HCT116 (cell line): ENCODE results near the gene RBPMS2. TPM values are rescaled to one million over a fixed set of nuclear protein-coding genes. Genes with fewer than 3 reads are reported as not detected.

ENCODE experiments used
- ATAC-seq: fragments of 200-7000 bp; cut with Tn5 transposase; 2 replicates; pipeline ENCODE4 v1.9.1; 2020; ENCODE audit warnings: mild to moderate bottlenecking, moderate library complexity
- BruUV-seq: library from RNA; stranded (reverse); fragments of 400-500 nt; replicated peaks from 2 replicates; lab custom pipeline; 2021; lab: Mats Ljungman, UMichigan
- CTCF ChIA-PET: fragments of 300-600 bp; sonication (Branson Sonifier 250); formaldehyde crosslinking; loops from one replicate; lab custom pipeline; 2021; ENCODE audit warnings: antibody characterized with exemption; lab: Charles Lee
- POLR2A ChIA-PET: fragments of 300-600, 350-600 bp; sonication (Branson Sonifier 250); formaldehyde crosslinking; loops from one replicate; lab custom pipeline; 2021; ENCODE audit warnings: antibody characterized with exemption; lab: Charles Lee
- RAD21 ChIA-PET, 2 experiments: fragments of 300-600 bp; sonication (Branson Sonifier 250); formaldehyde crosslinking; loops; one replicate each; lab custom pipeline; 2023; ENCODE audit warnings: low total read pairs in 2 of 2; ENCODE audit not compliant: uncharacterized antibody in 2 of 2, unreplicated experiment in 2 of 2, low non-redundant PET in 1 of 2; lab: Charles Lee
- DNase-seq: peaks from one replicate; pipeline ENCODE4 v3.0.0-alpha.2; 2010; ENCODE audit warnings: low read depth, low spot score
- H2AFZ ChIP-seq: fragments of 200-600 bp; shearing (Covaris generic), sonication (generic); 2 replicates; pipeline ENCODE4 v1.6.1; 2017; ENCODE audit warnings: low read depth, mixed run types, mixed read lengths, antibody characterized with exemption, low read length; ENCODE audit not compliant: poor library complexity, severe bottlenecking
- H3K27ac ChIP-seq: 2 replicates; pipeline ENCODE4 v1.5.1; 2012; ENCODE audit warnings: low read depth, low read length
- H3K27me3 ChIP-seq: fragments of 200-600 bp; sonication (generic); 2 replicates; pipeline ENCODE4 v1.6.1; 2016; ENCODE audit warnings: mixed run types, low read length, mixed read lengths; ENCODE audit not compliant: insufficient read depth
- H3K36me3 ChIP-seq, 2 experiments: fragments of 200-500 bp in 1 of 2; fragments of 200-600 bp in 1 of 2; sonication (Bioruptor generic) in 1 of 2; sonication (generic) in 1 of 2; 2 replicates each; pipeline versions ENCODE4 v1.5.1 to v1.6.1; 2014 to 2016; ENCODE audit warnings: low read length in 2 of 2, inconsistent platforms in 1 of 2, mixed read lengths in 1 of 2, mixed run types in 1 of 2; ENCODE audit not compliant: insufficient read depth in 2 of 2, control insufficient read depth in 1 of 2
- H3K4me1 ChIP-seq, 2 experiments: fragments of 200-600 bp in 1 of 2; sonication (generic) in 1 of 2; 2 replicates each; pipeline versions ENCODE4 v1.5.1 to v1.6.1; 2012 to 2017; ENCODE audit warnings: low read length in 2 of 2, inconsistent platforms in 1 of 2, mild to moderate bottlenecking in 1 of 2, mixed read lengths in 1 of 2, mixed run types in 1 of 2, moderate library complexity in 1 of 2; ENCODE audit not compliant: insufficient read depth in 2 of 2, control insufficient read depth in 1 of 2
- H3K4me2 ChIP-seq: fragments of 200-600 bp; sonication (generic); 2 replicates; pipeline ENCODE4 v1.6.1; 2017; ENCODE audit warnings: mixed run types, low read length, mixed read lengths
- H3K4me3 ChIP-seq, 2 experiments: fragments of 200-600 bp in 1 of 2; sonication (generic) in 1 of 2; replicated peaks in 1 of 2; 2 replicates each; pipeline ENCODE4 v1.5.1; 2011 to 2016; ENCODE audit warnings: low read length in 2 of 2, control low read depth in 1 of 2, low read depth in 1 of 2, mild to moderate bottlenecking in 1 of 2, mixed read lengths in 1 of 2, mixed run types in 1 of 2
- H3K79me2 ChIP-seq: fragments of 200-600 bp; sonication (generic); 2 replicates; pipeline ENCODE4 v1.6.1; 2017; ENCODE audit warnings: mild to moderate bottlenecking, mixed run types, low read length, moderate library complexity, mixed read lengths; ENCODE audit not compliant: insufficient read depth
- H3K9ac ChIP-seq: fragments of 200-600 bp; sonication (generic); 2 replicates; pipeline ENCODE4 v1.6.1; 2016; ENCODE audit warnings: low read length, mixed read lengths
- H3K9me2 ChIP-seq: fragments of 200-600 bp; sonication (generic), shearing (Covaris generic); 2 replicates; pipeline ENCODE4 v1.6.1; 2017; ENCODE audit warnings: mixed run types, mild to moderate bottlenecking, moderate library complexity; ENCODE audit not compliant: insufficient read depth
- H3K9me3 ChIP-seq, 2 experiments: fragments of 200-500 bp in 1 of 2; fragments of 200-600 bp in 1 of 2; sonication (Bioruptor generic) in 1 of 2; sonication (generic) in 1 of 2; 2 replicates each; pipeline ENCODE4 v1.6.1; 2014 to 2017; ENCODE audit warnings: low read length in 2 of 2, mixed read lengths in 2 of 2, inconsistent platforms in 1 of 2, low read depth in 1 of 2, mild to moderate bottlenecking in 1 of 2, mixed run types in 1 of 2, moderate library complexity in 1 of 2; ENCODE audit not compliant: control insufficient read depth in 1 of 2, insufficient read depth in 1 of 2
- H4K20me1 ChIP-seq: fragments of 200-600 bp; sonication (generic), shearing (Covaris generic); 2 replicates; pipeline ENCODE4 v1.6.1; 2017; ENCODE audit warnings: mixed run types, mild to moderate bottlenecking, moderate library complexity; ENCODE audit not compliant: insufficient read depth
- ATF3 ChIP-seq: IDR thresholded peaks from 2 replicates; pipeline ENCODE4 v1.6.1; 2012
- CBX3 ChIP-seq: IDR thresholded peaks from 2 replicates; pipeline ENCODE4 v1.6.1; 2012; ENCODE audit warnings: low read depth
- CEBPB ChIP-seq: IDR thresholded peaks from 2 replicates; pipeline ENCODE4 v1.6.1; 2012; ENCODE audit warnings: low read depth
- CTCF ChIP-seq, 3 experiments: fragments of 200-600 bp in 1 of 3; sonication (generic) in 1 of 3; IDR thresholded peaks in 2 of 3; conservative IDR thresholded peaks in 1 of 3; 2 replicates each; pipeline ENCODE4 v1.5.1; 2012 to 2017; ENCODE audit warnings: low read depth in 2 of 3, low read length in 2 of 3, antibody characterized with exemption in 1 of 3, borderline replicate concordance in 1 of 3, control low read depth in 1 of 3, mild to moderate bottlenecking in 1 of 3, mixed read lengths in 1 of 3, mixed run types in 1 of 3, moderate library complexity in 1 of 3; ENCODE audit not compliant: insufficient read depth in 1 of 3
- EGR1 ChIP-seq: IDR thresholded peaks from 2 replicates; pipeline ENCODE4 v1.6.1; 2012; ENCODE audit warnings: low read depth
- ELF1 ChIP-seq: IDR thresholded peaks from 2 replicates; pipeline ENCODE4 v1.6.1; 2012; ENCODE audit warnings: low read depth, borderline replicate concordance
- EZH2phosphoT487 ChIP-seq: fragments of 200-600 bp; IDR thresholded peaks from 2 replicates; pipeline ENCODE4 v1.6.1; 2018; ENCODE audit warnings: antibody characterized with exemption, borderline replicate concordance
- FOSL1 ChIP-seq: IDR thresholded peaks from 2 replicates; pipeline ENCODE4 v1.6.1; 2012; ENCODE audit warnings: low read depth
- JUND ChIP-seq: IDR thresholded peaks from 2 replicates; pipeline ENCODE4 v1.6.1; 2012
- POLR2A ChIP-seq: IDR thresholded peaks from 2 replicates; pipeline ENCODE4 v1.7.0; 2011; ENCODE audit warnings: borderline replicate concordance; ENCODE audit not compliant: insufficient read depth, insufficient read length; ENCODE audit errors: extremely low read depth
- RAD21 ChIP-seq: IDR thresholded peaks from 2 replicates; pipeline ENCODE4 v1.6.1; 2012; ENCODE audit warnings: low read depth, mild to moderate bottlenecking
- SIN3A ChIP-seq: IDR thresholded peaks from 2 replicates; pipeline ENCODE4 v1.6.1; 2012; ENCODE audit warnings: low read depth
- SP1 ChIP-seq: IDR thresholded peaks from 2 replicates; pipeline ENCODE4 v1.6.1; 2012; ENCODE audit warnings: low read depth
- SRF ChIP-seq: IDR thresholded peaks from 2 replicates; pipeline ENCODE4 v1.6.1; 2012; ENCODE audit warnings: low read depth
- TCF7L2 ChIP-seq: IDR thresholded peaks from 2 replicates; pipeline ENCODE4 v1.7.0; 2011; ENCODE audit warnings: borderline replicate concordance, inconsistent platforms; ENCODE audit not compliant: insufficient read depth, insufficient read length; ENCODE audit errors: extremely low read depth
- YY1 ChIP-seq: IDR thresholded peaks from 2 replicates; pipeline ENCODE4 v1.6.1; 2011; ENCODE audit warnings: low read length, low read depth, moderate library complexity, mild to moderate bottlenecking; ENCODE audit not compliant: insufficient replicate concordance; ENCODE audit errors: extremely low read depth
- ZBTB33 ChIP-seq: IDR thresholded peaks from 2 replicates; pipeline ENCODE4 v1.6.1; 2011; ENCODE audit warnings: mild to moderate bottlenecking, low read length, moderate library complexity; ENCODE audit not compliant: insufficient replicate concordance; ENCODE audit errors: extremely low read depth
- ZFX ChIP-seq: fragments of 450-650 bp; IDR thresholded peaks from 2 replicates; pipeline ENCODE4 v1.6.1; 2017
- ZNF274 ChIP-seq: fragments of 200-500 bp; sonication (Bioruptor generic); IDR thresholded peaks from 2 replicates; pipeline ENCODE4 v1.6.1; 2014; ENCODE audit warnings: mild to moderate bottlenecking, low read depth, low read length, inconsistent platforms
- intact Hi-C: fragments of 100-400 bp; cut with micrococcal nuclease; formaldehyde crosslinking; loops from 2 replicates; pipeline ENCODE4 v1.10.0; 2022
- total RNA-seq: library from RNA; stranded (reverse); gene quantifications from one replicate; pipeline ENCODE4 v1.2.1, GENCODE V29; 2021; ENCODE audit not compliant: unreplicated experiment

The RBPMS2 gene
- total RNA-seq, 1 experiment from 2014 or later: 11.6 TPM

GRCh38 chr15:64773606-64774005, 1.8 kb downstream of the RBPMS2 start:
- no peak for ATAC-seq
- H3K9me2 ChIP-seq: no peaks in the 10 kb centered on the region
- H3K79me2 ChIP-seq: no peaks in the 10 kb centered on the region
- intact Hi-C loops: no loop called here
- H3K4me3 ChIP-seq: peak overlapping the region in 1 of 2 experiments; percentile 66; a peak in 1 of 4 replicates
- H4K20me1 ChIP-seq: no peaks in the 10 kb centered on the region
- DNase-seq: no peak
- H3K9me3 ChIP-seq: no peaks in the 10 kb centered on the region
- H3K27ac ChIP-seq: no peak overlapping the region
- ChIA-PET RAD21 (no interaction called here), CTCF (no interaction called here), POLR2A (no interaction called here)
- H3K36me3 ChIP-seq: no peaks in the 10 kb centered on the region
- no TSS peak for BruUV-seq
- no peak overlapping the region for H3K9ac ChIP-seq
- H2AFZ ChIP-seq: no peak overlapping the region
- H3K4me2 ChIP-seq: peak overlapping the region; percentile 88
- H3K4me1 ChIP-seq: peaks cover 2 to 34% of the 10 kb centered on the region in 2 experiments; a peak in 3 of 4 replicates
- no peak for TF ChIP-seq ATF3
- TF ChIP-seq JUND: no peak
- TF ChIP-seq CEBPB: no peak
- TF ChIP-seq FOSL1: no peak
- no peak for TF ChIP-seq SRF
- no peak for TF ChIP-seq ZBTB33
- TF ChIP-seq ZFX: no peak
- no peak for TF ChIP-seq CBX3
- TF ChIP-seq YY1: no peak
- TF ChIP-seq CTCF (IDR thresholded peaks at IDR 0.05 in 2 of 3, conservative IDR thresholded peaks at IDR 0.05 in 1 of 3; ENCODE audit: borderline replicate concordance in 1 of 3, insufficient read depth in 1 of 3, low read depth in 2 of 3, low read length in 2 of 3): no peak
- no peak for TF ChIP-seq ELF1
- TF ChIP-seq EGR1: no peak
- TF ChIP-seq POLR2A: no peak
- TF ChIP-seq EZH2phosphoT487: no peak
- TF ChIP-seq SIN3A: no peak
- TF ChIP-seq TCF7L2: no peak
- TF ChIP-seq SP1: no peak
- TF ChIP-seq ZNF274: no peak
- TF ChIP-seq RAD21: no peak
- no peaks in the 10 kb centered on the region for H3K27me3 ChIP-seq
